H1 (cell line): ENCODE measurements around the gene DYSF.

ENCODE experiments used
- CBX8 ChIP-seq: fragments of 300-800, 300-1000 bp; sonication (generic); IDR thresholded peaks from 2 replicates; pipeline ENCODE4 v1.7.1; 2016; ENCODE audit warnings: low read depth, low read length, borderline replicate concordance
- CEBPB ChIP-seq: IDR thresholded peaks from 2 replicates; pipeline ENCODE4 v1.6.1; 2012; ENCODE audit warnings: low read depth, low read length
- CREB1 ChIP-seq: IDR thresholded peaks from 2 replicates; pipeline ENCODE4 v1.6.1; 2012; ENCODE audit warnings: inconsistent platforms
- CTCF ChIP-seq, 3 experiments: IDR thresholded peaks; 1 replicate in 2 of 3; 2 replicates in 1 of 3; pipeline versions ENCODE4 v1.5.1 to v1.6.1; 2011; ENCODE audit warnings: low read length in 3 of 3, mild to moderate bottlenecking in 3 of 3, inconsistent platforms in 2 of 3, low read depth in 1 of 3, moderate library complexity in 1 of 3; ENCODE audit not compliant: insufficient read depth in 1 of 3; ENCODE audit errors: control extremely low read depth in 1 of 3
- POLR2A ChIP-seq, 2 experiments: IDR thresholded peaks; 1 replicate in 1 of 2; 2 replicates in 1 of 2; pipeline ENCODE4 v1.6.1; 2011; ENCODE audit warnings: low read depth in 2 of 2, low read length in 2 of 2, mild to moderate bottlenecking in 2 of 2; ENCODE audit errors: control extremely low read depth in 1 of 2
- POLR2AphosphoS5 ChIP-seq: IDR thresholded peaks from 2 replicates; pipeline ENCODE4 v1.6.1; 2011; ENCODE audit warnings: low read depth, low read length
- YY1 ChIP-seq: IDR thresholded peaks from 2 replicates; pipeline ENCODE4 v1.6.1; 2011; ENCODE audit warnings: low read depth, mild to moderate bottlenecking, low read length

DNA sequence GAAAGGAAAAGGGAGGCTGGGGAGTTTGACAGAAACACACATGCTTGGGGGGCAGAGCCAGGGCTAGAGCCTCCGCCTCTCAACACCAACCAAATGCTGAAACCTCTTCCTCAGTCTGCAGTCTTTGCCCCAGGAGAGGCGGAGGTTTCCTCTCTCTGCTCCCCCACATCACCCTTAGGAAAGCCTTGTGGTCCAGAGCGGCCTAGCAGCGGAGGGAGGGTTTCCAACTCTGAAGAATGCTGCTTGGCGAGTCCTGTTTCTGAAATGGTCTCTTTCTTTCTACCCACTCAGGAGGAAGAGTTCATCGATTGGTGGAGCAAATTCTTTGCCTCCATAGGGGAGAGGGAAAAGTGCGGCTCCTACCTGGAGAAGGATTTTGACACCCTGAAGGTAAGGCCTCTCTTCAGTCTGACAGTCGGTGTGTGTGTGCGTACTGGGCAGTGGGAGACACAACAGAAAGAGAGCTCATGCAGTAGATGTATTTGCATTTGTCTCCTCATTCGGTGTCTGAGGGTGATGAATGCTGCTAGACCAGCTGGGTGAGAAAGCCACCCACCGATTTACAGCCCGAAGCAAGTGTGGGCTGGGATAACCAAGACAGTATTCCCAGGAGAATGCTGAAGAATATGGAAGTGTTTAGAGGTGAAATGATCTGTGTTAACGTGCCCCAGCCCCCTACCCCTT, 190.5 kb downstream of the DYSF start:
- TF ChIP-seq CEBPB (no peak), CTCF (IDR thresholded peaks at IDR 0.05; ENCODE audit: control extremely low read depth in 1 of 3, insufficient read depth in 1 of 3, low read depth in 1 of 3, low read length in 3 of 3) (no peak), YY1 (no peak), POLR2AphosphoS5 (no peak), POLR2A (IDR thresholded peaks at IDR 0.05; ENCODE audit: control extremely low read depth in 1 of 2, low read depth in 2 of 2, low read length in 2 of 2) (no peak), CBX8 (no peak), CREB1 (no peak)
